PC-3 (cell line): ENCODE results near the gene RSL1D1. TPM values are rescaled to one million over a fixed set of nuclear protein-coding genes. Genes with fewer than 3 reads are reported as not detected.
"Not testable (repeated sequence)": the region's sequence is repeated elsewhere in the genome, so short reads cannot be mapped to it uniquely, and the experiment has no call there.

Source experiments
- ATAC-seq: fragments of 200-7000 bp; cut with Tn5 transposase; 2 replicates; pipeline ENCODE4 v1.9.1; 2020; ENCODE audit warnings: mild to moderate bottlenecking, moderate library complexity
- BruUV-seq: library from RNA; stranded (reverse); fragments of 400-500 nt; replicated peaks from 2 replicates; lab custom pipeline; 2021; lab: Mats Ljungman, UMichigan
- CTCF ChIA-PET: fragments of 300-600 bp; sonication (Branson Sonifier 250); formaldehyde crosslinking; loops from one replicate; lab custom pipeline; 2022; ENCODE audit warnings: antibody characterized with exemption; lab: Charles Lee
- POLR2A ChIA-PET: fragments of 300-600 bp; sonication (Branson Sonifier 250); formaldehyde crosslinking; loops from one replicate; lab custom pipeline; 2022; ENCODE audit warnings: antibody characterized with exemption; ENCODE audit not compliant: unreplicated experiment; lab: Charles Lee
- DNase-seq: peaks from one replicate; pipeline ENCODE4 v3.0.0-alpha.2; 2015
- H2AFZ ChIP-seq: fragments of 300-600 bp; sonication (generic); 2 replicates; pipeline ENCODE4 v1.6.0; 2016; ENCODE audit warnings: antibody characterized with exemption, low read length
- H3F3A ChIP-seq: fragments of 300-600 bp; sonication (generic); one replicate; pipeline ENCODE4 v1.6.0; 2017; ENCODE audit warnings: antibody characterized with exemption, low read length, control low read depth, mild to moderate bottlenecking; ENCODE audit not compliant: unreplicated experiment
- H3K27ac ChIP-seq: fragments of 300-600 bp; sonication (generic); 2 replicates; pipeline ENCODE4 v1.5.1; 2016; ENCODE audit warnings: mild to moderate bottlenecking, low read length
- H3K27me3 ChIP-seq: fragments of 300-600 bp; sonication (generic); 2 replicates; pipeline ENCODE4 v1.6.1; 2016; ENCODE audit warnings: low read length, mixed read lengths
- H3K36me3 ChIP-seq: fragments of 300-600 bp; sonication (generic); 2 replicates; pipeline ENCODE4 v1.6.1; 2016; ENCODE audit warnings: low read depth, mixed run types, low read length, mixed read lengths
- H3K4me1 ChIP-seq: fragments of 300-600 bp; sonication (generic); 2 replicates; pipeline ENCODE4 v1.5.1; 2016; ENCODE audit warnings: low read length; ENCODE audit not compliant: insufficient read depth
- H3K4me2 ChIP-seq: fragments of 300-600 bp; sonication (generic); 2 replicates; pipeline ENCODE4 v1.6.0; 2016; ENCODE audit warnings: low read length
- H3K4me3 ChIP-seq: fragments of 300-600 bp; sonication (generic); 2 replicates; pipeline ENCODE4 v1.5.1; 2016; ENCODE audit warnings: mild to moderate bottlenecking, low read length, mixed read lengths
- H3K79me2 ChIP-seq: fragments of 300-600 bp; sonication (generic); 2 replicates; pipeline ENCODE4 v1.6.1; 2017; ENCODE audit warnings: low read length, mixed read lengths
- H3K9ac ChIP-seq: fragments of 300-600 bp; sonication (generic); 2 replicates; pipeline ENCODE4 v1.6.0; 2016; ENCODE audit warnings: mild to moderate bottlenecking, low read length
- H3K9me2 ChIP-seq: fragments of 300-600 bp; sonication (generic); replicated peaks from 2 replicates; pipeline ENCODE4 v1.6.1; 2016; ENCODE audit warnings: mixed run types, low read length, mixed read lengths
- H3K9me3 ChIP-seq: fragments of 300-600 bp; sonication (generic); 2 replicates; pipeline ENCODE4 v1.6.1; 2016; ENCODE audit warnings: low read length, mixed read lengths
- H4K20me1 ChIP-seq: fragments of 300-600 bp; sonication (generic); 2 replicates; pipeline ENCODE4 v1.6.1; 2016; ENCODE audit warnings: low read length, mixed read lengths
- CTCF ChIP-seq: fragments of 300-600 bp; sonication (generic); conservative IDR thresholded peaks from 2 replicates; pipeline ENCODE4 v1.5.1; 2017; ENCODE audit warnings: antibody characterized with exemption, low read depth, mild to moderate bottlenecking, low read length
- EZH2 ChIP-seq: fragments of 300-600 bp; sonication (generic); IDR thresholded peaks from one replicate; pipeline ENCODE4 v1.6.1; 2017; ENCODE audit warnings: antibody characterized with exemption, mild to moderate bottlenecking, low read length; ENCODE audit not compliant: unreplicated experiment
- EZH2phosphoT487 ChIP-seq: fragments of 300-600 bp; sonication (generic); IDR thresholded peaks from 2 replicates; pipeline ENCODE4 v1.6.1; 2018; ENCODE audit warnings: mild to moderate bottlenecking, antibody characterized with exemption, low read length, borderline replicate concordance
- intact Hi-C: fragments of 100-400 bp; cut with micrococcal nuclease; formaldehyde crosslinking; loops from 2 replicates; pipeline ENCODE4 v1.9.0; 2023
- total RNA-seq: library from RNA; depleted of rRNA; stranded (reverse); fragments of >200 nt; gene quantifications from 2 replicates; pipeline ENCODE4 v1.2.3, GENCODE V29; 2014

RSL1D1 gene
- total RNA-seq, 1 experiment from 2014 or later, result 75.9 TPM

GRCh38 chr16:11824362-11824761 is 27.0 kb downstream of the RSL1D1 start:
- TF ChIP-seq EZH2phosphoT487 (no peak), EZH2 (no peak), CTCF (no peak)
- no peaks in the 10 kb centered on the region for H3K4me1 ChIP-seq
- DNase-seq, result no peak
- ChIA-PET POLR2A (no interaction called here), CTCF (no interaction called here)
- H2AFZ ChIP-seq, result no peak overlapping the region
- H3K27ac ChIP-seq, result no peak overlapping the region
- intact Hi-C loops, result no loop called here
- no peaks in the 10 kb centered on the region for H3K79me2 ChIP-seq
- BruUV-seq, result no TSS peak
- H3K4me2 ChIP-seq, result no peak overlapping the region
- no peak for ATAC-seq
- no peaks in the 10 kb centered on the region for H3F3A ChIP-seq
- no peak overlapping the region for H3K9ac ChIP-seq
- H3K27me3 ChIP-seq, result no peaks in the 10 kb centered on the region
- H3K9me3 ChIP-seq, result no peaks in the 10 kb centered on the region
- H3K36me3 ChIP-seq, result no peaks in the 10 kb centered on the region
- no peak overlapping the region for H3K4me3 ChIP-seq
- no peaks in the 10 kb centered on the region for H3K9me2 ChIP-seq
- H4K20me1 ChIP-seq, result no peaks in the 10 kb centered on the region

GRCh38 chr16:11823645-11824044 is 27.7 kb downstream of the RSL1D1 start:
- H3K27ac ChIP-seq, H3K9me3 ChIP-seq, DNase-seq, intact Hi-C loops, H3K36me3 ChIP-seq, H4K20me1 ChIP-seq, BruUV-seq, ATAC-seq, H3F3A ChIP-seq, H3K79me2 ChIP-seq, H3K9me2 ChIP-seq, CTCF ChIA-PET, H3K27me3 ChIP-seq, H3K4me2 ChIP-seq, H3K4me3 ChIP-seq, H3K4me1 ChIP-seq, POLR2A ChIA-PET, H3K9ac ChIP-seq, H2AFZ ChIP-seq: not testable (repeated sequence)

- H2AFZ ChIP-seq, result no peak overlapping the region
- H4K20me1 ChIP-seq, result no peaks in the 10 kb centered on the region
- no peaks in the 10 kb centered on the region for H3K27me3 ChIP-seq
- ChIA-PET CTCF (no interaction called here), POLR2A (no interaction called here)
- no peaks in the 10 kb centered on the region for H3K4me1 ChIP-seq
- H3K9ac ChIP-seq, result no peak overlapping the region
- no peaks in the 10 kb centered on the region for H3K79me2 ChIP-seq
- no peak overlapping the region for H3K4me3 ChIP-seq
- no peak overlapping the region for H3K27ac ChIP-seq
- BruUV-seq, result no TSS peak
- no peak for DNase-seq
- TF ChIP-seq EZH2 (no peak), CTCF (no peak), EZH2phosphoT487 (no peak)
- no peaks in the 10 kb centered on the region for H3F3A ChIP-seq
- no peaks in the 10 kb centered on the region for H3K36me3 ChIP-seq
- H3K4me2 ChIP-seq, result no peak overlapping the region
- intact Hi-C loops, result loop anchor here (10.0 kb wide), 1 partner anchor 285 kb away; no protein-coding TSS in a partner anchor
- no peaks in the 10 kb centered on the region for H3K9me3 ChIP-seq
- H3K9me2 ChIP-seq, result no peaks in the 10 kb centered on the region
- no peak for ATAC-seq
Measured at GRCh38 chr16:11819798-11820197, 31.5 kb downstream of the RSL1D1 start.

- H3K27ac ChIP-seq, H3K9me2 ChIP-seq, H3K79me2 ChIP-seq, CTCF ChIA-PET, H3K9ac ChIP-seq, DNase-seq, H3F3A ChIP-seq, POLR2A ChIA-PET, H3K4me1 ChIP-seq, H3K9me3 ChIP-seq, H3K36me3 ChIP-seq, H3K27me3 ChIP-seq, H3K4me2 ChIP-seq, H2AFZ ChIP-seq, H3K4me3 ChIP-seq, BruUV-seq, H4K20me1 ChIP-seq, ATAC-seq: not testable (repeated sequence)
- intact Hi-C loops, result loop anchor here (10.0 kb wide), 1 partner anchor 284 kb away; no protein-coding TSS in a partner anchor
Measured at GRCh38 chr16:11818970-11819369, 32.4 kb downstream of the RSL1D1 start.
